GM12865 (cell line): ENCODE measurements around the gene PRXL2C.
A peak's percentile ranks its signal among the peaks of the same experiment; 100 is the strongest.

Experiments used
- DNase-seq: peaks from one replicate; pipeline ENCODE4 v3.0.0; 2010; ENCODE audit warnings: low read depth
- H3K4me3 ChIP-seq: 2 replicates; pipeline ENCODE4 v1.5.1; 2011; ENCODE audit warnings: mild to moderate bottlenecking, low read depth, low read length, control low read depth
- CTCF ChIP-seq: IDR thresholded peaks from 2 replicates; pipeline ENCODE4 v1.5.1; 2011; ENCODE audit warnings: low read length, control low read depth, low read depth, inconsistent platforms; ENCODE audit not compliant: insufficient read depth; ENCODE audit errors: missing control alignments

The PRXL2C gene

GRCh38 chr9:96663506-96664120 is 8.5 kb upstream of the PRXL2C start:
- DNase-seq, result no peak
- TF ChIP-seq CTCF, result no peak
- H3K4me3 ChIP-seq, result no peak overlapping the region

- DNase-seq, result no peak
- TF ChIP-seq CTCF, result no peak
- no peak overlapping the region for H3K4me3 ChIP-seq
Observed at GRCh38 chr9:96661711-96662110, 6.6 kb upstream of the PRXL2C start.

GRCh38 chr9:96660692-96661248 is 5.7 kb upstream of the PRXL2C start:
- TF ChIP-seq CTCF, result no peak
- DNase-seq, result peak; percentile 48
- no peak overlapping the region for H3K4me3 ChIP-seq

- TF ChIP-seq CTCF, result peak; percentile 14
- H3K4me3 ChIP-seq, result peak overlapping the region; percentile 54
- peak; percentile 56 for DNase-seq
Observed at GRCh38 chr9:96654450-96655197, 493 bp downstream of the PRXL2C start.

GRCh38 chr9:96651626-96652025 is 3.5 kb downstream of the PRXL2C start:
- no peak overlapping the region for H3K4me3 ChIP-seq
- DNase-seq, result peak; percentile 13
- peak; percentile 31 for TF ChIP-seq CTCF

GRCh38 chr9:96649620-96650324 is 5.3 kb downstream of the PRXL2C start:
- no peak for DNase-seq
- H3K4me3 ChIP-seq, result no peak overlapping the region

More at GRCh38 chr9:96649620-96650324, 5.3 kb downstream of the PRXL2C start:
- TF ChIP-seq CTCF, result no peak
